ENCODE data around the gene DOCK2. TPM values are rescaled to one million over a fixed set of nuclear protein-coding genes. Genes with fewer than 3 reads are reported as not detected.

Gene DOCK2
- total RNA-seq, 1 donor from 2014 or later, result 1.1 TPM

GRCh38 chr5:169796731-169797130, 159.7 kb downstream of the DOCK2 start:
- H3F3A ChIP-seq (ENCODE audit: low read depth), result no peaks in the 10 kb centered on the region
- no peak overlapping the region for H3K27ac ChIP-seq
- no peaks in the 10 kb centered on the region for H3K79me2 ChIP-seq (ENCODE audit: low read depth)
- no peaks in the 10 kb centered on the region for H3K9me3 Mint-ChIP-seq
- H3K36me3 Mint-ChIP-seq, result no peaks in the 10 kb centered on the region
- no peaks in the 10 kb centered on the region for H3K4me1 ChIP-seq
- no peak overlapping the region for H3K4me2 ChIP-seq
- H3K27ac Mint-ChIP-seq, result no peak overlapping the region
- TF ChIP-seq, protein P1, sequence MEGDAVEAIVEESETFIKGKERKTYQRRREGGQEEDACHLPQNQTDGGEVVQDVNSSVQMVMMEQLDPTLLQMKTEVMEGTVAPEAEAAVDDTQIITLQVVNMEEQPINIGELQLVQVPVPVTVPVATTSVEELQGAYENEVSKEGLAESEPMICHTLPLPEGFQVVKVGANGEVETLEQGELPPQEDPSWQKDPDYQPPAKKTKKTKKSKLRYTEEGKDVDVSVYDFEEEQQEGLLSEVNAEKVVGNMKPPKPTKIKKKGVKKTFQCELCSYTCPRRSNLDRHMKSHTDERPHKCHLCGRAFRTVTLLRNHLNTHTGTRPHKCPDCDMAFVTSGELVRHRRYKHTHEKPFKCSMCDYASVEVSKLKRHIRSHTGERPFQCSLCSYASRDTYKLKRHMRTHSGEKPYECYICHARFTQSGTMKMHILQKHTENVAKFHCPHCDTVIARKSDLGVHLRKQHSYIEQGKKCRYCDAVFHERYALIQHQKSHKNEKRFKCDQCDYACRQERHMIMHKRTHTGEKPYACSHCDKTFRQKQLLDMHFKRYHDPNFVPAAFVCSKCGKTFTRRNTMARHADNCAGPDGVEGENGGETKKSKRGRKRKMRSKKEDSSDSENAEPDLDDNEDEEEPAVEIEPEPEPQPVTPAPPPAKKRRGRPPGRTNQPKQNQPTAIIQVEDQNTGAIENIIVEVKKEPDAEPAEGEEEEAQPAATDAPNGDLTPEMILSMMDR (IDR thresholded peaks at IDR 0.05), result no peak
- TF ChIP-seq EZH2phosphoT487 (IDR thresholded peaks at IDR 0.05) (no peak), EZH2 (IDR thresholded peaks at IDR 0.05) (no peak)
- no peaks in the 10 kb centered on the region for H3K27me3 ChIP-seq
- no peak overlapping the region for H3K4me3 ChIP-seq
- H3K9ac ChIP-seq, result no peak overlapping the region
- H3K27me3 Mint-ChIP-seq (ENCODE audit: insufficient read depth, low read depth), result peaks cover 3% of the 10 kb centered on the region
- no peak for DNase-seq (ENCODE audit: low spot score)
- H3K4me1 Mint-ChIP-seq, result peaks cover 4% of the 10 kb centered on the region
- H2AFZ ChIP-seq (replicated peaks), result no peak overlapping the region
- H3K4me3 Mint-ChIP-seq, result no peak overlapping the region
- H4K20me1 ChIP-seq (ENCODE audit: low read depth), result no peaks in the 10 kb centered on the region
- no peaks in the 10 kb centered on the region for H3K36me3 ChIP-seq
- no peaks in the 10 kb centered on the region for H3K9me3 ChIP-seq (ENCODE audit: low read depth)

DNA sequence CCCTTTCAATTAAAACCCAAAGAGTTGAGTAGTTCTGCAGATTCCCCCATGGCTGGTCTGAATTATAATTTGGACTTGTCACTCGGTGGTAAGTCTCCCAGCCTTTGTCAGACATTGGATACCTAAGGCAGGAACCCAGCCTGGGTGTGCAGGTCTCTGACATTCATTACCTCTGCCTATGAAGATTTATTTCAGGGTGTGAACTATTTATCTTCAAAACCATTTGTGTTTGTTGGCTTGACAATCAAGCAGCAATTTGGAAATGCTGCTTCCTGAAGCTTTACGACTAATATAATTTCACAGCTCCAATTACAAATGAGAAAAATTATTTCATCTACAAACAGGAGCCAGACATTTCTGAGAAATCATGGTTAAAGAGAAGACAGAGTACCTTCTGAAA, 160.5 kb downstream of the DOCK2 start:
- DNase-seq (ENCODE audit: low spot score), result no peak
- Mint-ChIP-seq H3K36me3 (no peaks in the 10 kb centered on the region), H3K27me3 (ENCODE audit: insufficient read depth, low read depth) (no peaks in the 10 kb centered on the region), H3K4me3 (no peak overlapping the region), H3K4me1 (peaks cover 4% of the 10 kb centered on the region), H3K9me3 (no peaks in the 10 kb centered on the region), H3K27ac (no peak overlapping the region)
- H3K79me2 ChIP-seq (ENCODE audit: low read depth), result no peaks in the 10 kb centered on the region
- no peaks in the 10 kb centered on the region for H3K27me3 ChIP-seq
- no peak overlapping the region for H2AFZ ChIP-seq (replicated peaks)
- no peaks in the 10 kb centered on the region for H4K20me1 ChIP-seq (ENCODE audit: low read depth)
- H3K9me3 ChIP-seq (ENCODE audit: low read depth), result no peaks in the 10 kb centered on the region
- TF ChIP-seq, protein P1 (IDR thresholded peaks at IDR 0.05), result no peak
- TF ChIP-seq EZH2 (IDR thresholded peaks at IDR 0.05) (no peak), EZH2phosphoT487 (IDR thresholded peaks at IDR 0.05) (no peak)
- no peaks in the 10 kb centered on the region for H3K36me3 ChIP-seq
- no peak overlapping the region for H3K27ac ChIP-seq
- H3K4me1 ChIP-seq, result no peaks in the 10 kb centered on the region
- H3K9ac ChIP-seq, result no peak overlapping the region
- H3F3A ChIP-seq (ENCODE audit: low read depth), result no peaks in the 10 kb centered on the region
- no peak overlapping the region for H3K4me3 ChIP-seq
- H3K4me2 ChIP-seq, result no peak overlapping the region

DNA sequence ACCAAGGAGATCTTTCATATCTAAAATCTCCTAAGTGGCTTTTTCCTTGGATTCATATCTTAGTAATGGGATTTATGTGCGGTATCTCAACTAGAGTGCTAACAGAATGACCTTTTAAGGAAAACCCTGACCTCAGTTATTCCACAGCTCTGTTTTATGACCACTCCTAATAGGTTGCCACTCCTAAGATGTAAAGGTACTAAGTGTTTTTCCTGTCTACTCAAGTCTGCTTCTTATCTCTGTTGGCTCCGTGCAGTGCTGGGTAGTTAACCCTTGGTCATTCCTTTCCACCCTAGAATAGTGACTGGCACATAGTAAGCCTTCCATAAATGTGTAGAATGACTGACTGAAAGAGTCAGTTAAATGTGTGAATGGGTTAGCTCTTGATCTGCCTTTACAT, 161.4 kb downstream of the DOCK2 start:
- no peaks in the 10 kb centered on the region for H3K9me3 ChIP-seq (ENCODE audit: low read depth)
- H3K4me1 ChIP-seq, result no peaks in the 10 kb centered on the region
- H3K79me2 ChIP-seq (ENCODE audit: low read depth), result no peaks in the 10 kb centered on the region
- no peaks in the 10 kb centered on the region for H3F3A ChIP-seq (ENCODE audit: low read depth)
- no peak for DNase-seq (ENCODE audit: low spot score)
- no peak overlapping the region for H3K4me2 ChIP-seq
- Mint-ChIP-seq H3K27me3 (ENCODE audit: insufficient read depth, low read depth) (peaks cover 1% of the 10 kb centered on the region), H3K9me3 (no peaks in the 10 kb centered on the region), H3K27ac (no peak overlapping the region), H3K4me3 (no peak overlapping the region), H3K4me1 (peaks cover 9% of the 10 kb centered on the region), H3K36me3 (no peaks in the 10 kb centered on the region)
- H3K27ac ChIP-seq, result no peak overlapping the region
- no peaks in the 10 kb centered on the region for H3K27me3 ChIP-seq
- no peak overlapping the region for H2AFZ ChIP-seq (replicated peaks)
- no peaks in the 10 kb centered on the region for H4K20me1 ChIP-seq (ENCODE audit: low read depth)
- TF ChIP-seq EZH2phosphoT487 (IDR thresholded peaks at IDR 0.05) (no peak), EZH2 (IDR thresholded peaks at IDR 0.05) (no peak)
- TF ChIP-seq, protein P1 (IDR thresholded peaks at IDR 0.05), result no peak
- H3K36me3 ChIP-seq, result no peaks in the 10 kb centered on the region
- H3K4me3 ChIP-seq, result no peak overlapping the region
- H3K9ac ChIP-seq, result no peak overlapping the region

Measured in neural progenitor cell (in vitro differentiated cells).